Psoas muscle (tissue), 8 donors: ENCODE results near the gene GRPEL2. TPM values are rescaled to one million over a fixed set of nuclear protein-coding genes. Genes with fewer than 3 reads are reported as not detected.
"Not testable (repeated sequence)": the region's sequence is repeated elsewhere in the genome, so short reads cannot be mapped to it uniquely, and the experiment has no call there.

Source experiments
- ATAC-seq, 4 donors: fragments of 200-7000 bp; cut with Tn5 transposase; one replicate each; pipeline ENCODE4 v1.9.1; 2020; ENCODE audit warnings: moderate library complexity in 3 of 4, mild to moderate bottlenecking in 2 of 4
- DNase-seq, 2 donors: peaks; one replicate each; pipeline ENCODE4 v3.0.0-alpha.2; 2020
- H3K27ac ChIP-seq: fragments of 200-600 bp; one replicate; pipeline ENCODE4 v1.8.0; 2022
- H3K27me3 ChIP-seq, 3 donors: fragments of 200-600 bp in 1 of 3; one replicate each; pipeline versions ENCODE4 v1.6.1 to v1.8.0; 2013 to 2022; ENCODE audit warnings: low read length in 2 of 3, mild to moderate bottlenecking in 2 of 3, moderate library complexity in 1 of 3; ENCODE audit not compliant: insufficient read depth in 3 of 3
- H3K36me3 ChIP-seq, 2 donors: fragments of 200-600 bp in 1 of 2; one replicate each; pipeline versions ENCODE4 v1.6.1 to v1.8.0; 2013 to 2022; ENCODE audit warnings: low read depth in 1 of 2, mild to moderate bottlenecking in 1 of 2, moderate library complexity in 1 of 2; ENCODE audit not compliant: insufficient read depth in 1 of 2
- H3K4me1 ChIP-seq: fragments of 200-600 bp; one replicate; pipeline ENCODE4 v1.8.0; 2022
- H3K4me3 ChIP-seq: fragments of 200-600 bp; one replicate; pipeline ENCODE4 v1.8.0; 2022; ENCODE audit warnings: mild to moderate bottlenecking
- H3K9me3 ChIP-seq: fragments of 200-600 bp; one replicate; pipeline ENCODE4 v1.8.0; 2022
- CTCF ChIP-seq: fragments of 200-600 bp; IDR thresholded peaks from one replicate; pipeline ENCODE4 v1.8.0; 2022; ENCODE audit warnings: antibody characterized with exemption
- WGBS, 3 donors: extraction: QIAGEN DNeasy Blood & Tissue Kit; methylation state at CpG; one replicate each; pipeline versions ENCODE4 v1.1.6 to v1.1.7; 2013; 5-methylcytosine and 5-hydroxymethylcytosine counted together
- intact Hi-C, 2 donors: fragments of 100-400 bp; cut with DNase I; formaldehyde crosslinking; loops; one replicate each; pipeline versions ENCODE4 v1.11.0 to v1.14.2; 2022
- polyA plus RNA-seq, 3 donors: library from polyadenylated mRNA; stranded (reverse); fragments of 200-250 nt; gene quantifications; one replicate each; pipeline ENCODE4 v1.2.3, GENCODE V29; 2013
- total RNA-seq, 4 donors: library from RNA; stranded (reverse); fragmentation: NEBNext Ultra II Directional in 2 of 4; extraction: Animal tissue kit (Norgen Biotek cat#: 25700) in 2 of 4; gene quantifications; one replicate each; pipeline versions ENCODE4 v1.2.1 to v1.2.4, GENCODE V29; 2021 to 2023
- donor health status: healthy with polysubstance abuse.
- donor health status: DM: no; HTN: no; CAD: no; lungs with moderate emphysema.
- donor health status: Bipolar disorder and iron deficiency.
- donor health status: healthy.
- donor health status: DM: yes; HTN: yes; CAD: no.
- donor health status: DM: no; HTN: no; CAD: no.
- donor health status: DM: no; HTN: no; CAD: no.
- donor health status: DM: yes; HTN: yes; CAD: no.

Gene GRPEL2
- total and polyA plus RNA-seq, 7 donors: 4.7 to 11.6 (median 10.2) TPM

- Histone ChIP-seq H3K27me3 (no peaks in the 10 kb centered on the region), H3K36me3 (no peaks in the 10 kb centered on the region), H3K27ac (no peak overlapping the region), H3K4me3 (no peak overlapping the region), H3K4me1 (no peaks in the 10 kb centered on the region), H3K9me3 (no peaks in the 10 kb centered on the region)
- 83 to 88% (median 84%) methylated on average over 6 of the region's 6 CpGs for WGBS, 3 donors
- intact Hi-C loops: no loop called here
- ATAC-seq (peak in 3 of 4 donors; percentile 28 to 74 (median 61)), DNase-seq (peak in 1 of 2 donors; percentile 75)
- TF ChIP-seq CTCF: no peak
Observed at GRCh38 chr5:149397530-149397929, 52.2 kb downstream of the GRPEL2 start.

- H3K27me3 ChIP-seq, intact Hi-C loops, DNase-seq, H3K9me3 ChIP-seq, ATAC-seq, H3K4me3 ChIP-seq, H3K4me1 ChIP-seq, H3K36me3 ChIP-seq, H3K27ac ChIP-seq: not testable (repeated sequence)
- 80 to 85% (median 84%) methylated on average over 7 of the region's 7 CpGs for WGBS, 3 donors
Observed at GRCh38 chr5:149398747-149399266, 53.5 kb downstream of the GRPEL2 start.

- no peak for TF ChIP-seq CTCF
- no peak overlapping the region for H3K4me3 ChIP-seq
- ATAC-seq (no peak), DNase-seq (no peak)
- H3K4me1 ChIP-seq: no peaks in the 10 kb centered on the region
- intact Hi-C loops: no loop called here
- no peak overlapping the region for H3K27ac ChIP-seq
- H3K9me3 ChIP-seq: no peaks in the 10 kb centered on the region
- no peaks in the 10 kb centered on the region for H3K36me3 ChIP-seq
- H3K27me3 ChIP-seq: no peaks in the 10 kb centered on the region
Observed at GRCh38 chr5:149399775-149400174, 54.5 kb downstream of the GRPEL2 start.

GRCh38 chr5:149400304-149400703, 55.0 kb downstream of the GRPEL2 start:
- 41 to 51% (median 46%) methylated on average over 6 of the region's 6 CpGs for WGBS, 3 donors
- intact Hi-C loops: no loop called here
- no peaks in the 10 kb centered on the region for H3K9me3 ChIP-seq
- H3K4me3 ChIP-seq: no peak overlapping the region
- DNase-seq (no peak), ATAC-seq (peak in 3 of 4 donors; percentile 44 to 67 (median 65))
- TF ChIP-seq CTCF: no peak
- no peaks in the 10 kb centered on the region for H3K27me3 ChIP-seq
- no peaks in the 10 kb centered on the region for H3K36me3 ChIP-seq
- H3K27ac ChIP-seq: no peak overlapping the region
- H3K4me1 ChIP-seq: no peaks in the 10 kb centered on the region

- intact Hi-C loops: no loop called here
- Histone ChIP-seq H3K4me1 (no peaks in the 10 kb centered on the region), H3K27ac (no peak overlapping the region), H3K36me3 (no peaks in the 10 kb centered on the region), H3K4me3 (no peak overlapping the region), H3K27me3 (no peaks in the 10 kb centered on the region), H3K9me3 (no peaks in the 10 kb centered on the region)
- TF ChIP-seq CTCF: no peak
- WGBS, 3 donors: 78 to 98% (median 80%) methylated on average over 2 of the region's 2 CpGs
- no peak for ATAC-seq
- no peak for DNase-seq
Observed at GRCh38 chr5:149401051-149401450, 55.8 kb downstream of the GRPEL2 start.
